Measurements from ENCODE around the gene STMP1.

The STMP1 gene

GRCh38 chr7:135704074-135704473, 41.8 kb downstream of the STMP1 start:
- DNase-seq: no peak

- DNase-seq: no peak
These were observed 42.4 kb downstream of the STMP1 start for GRCh38 chr7:135704698-135705097.

- no peak for DNase-seq
These were observed 43.9 kb downstream of the STMP1 start for GRCh38 chr7:135706038-135706742.

DNA sequence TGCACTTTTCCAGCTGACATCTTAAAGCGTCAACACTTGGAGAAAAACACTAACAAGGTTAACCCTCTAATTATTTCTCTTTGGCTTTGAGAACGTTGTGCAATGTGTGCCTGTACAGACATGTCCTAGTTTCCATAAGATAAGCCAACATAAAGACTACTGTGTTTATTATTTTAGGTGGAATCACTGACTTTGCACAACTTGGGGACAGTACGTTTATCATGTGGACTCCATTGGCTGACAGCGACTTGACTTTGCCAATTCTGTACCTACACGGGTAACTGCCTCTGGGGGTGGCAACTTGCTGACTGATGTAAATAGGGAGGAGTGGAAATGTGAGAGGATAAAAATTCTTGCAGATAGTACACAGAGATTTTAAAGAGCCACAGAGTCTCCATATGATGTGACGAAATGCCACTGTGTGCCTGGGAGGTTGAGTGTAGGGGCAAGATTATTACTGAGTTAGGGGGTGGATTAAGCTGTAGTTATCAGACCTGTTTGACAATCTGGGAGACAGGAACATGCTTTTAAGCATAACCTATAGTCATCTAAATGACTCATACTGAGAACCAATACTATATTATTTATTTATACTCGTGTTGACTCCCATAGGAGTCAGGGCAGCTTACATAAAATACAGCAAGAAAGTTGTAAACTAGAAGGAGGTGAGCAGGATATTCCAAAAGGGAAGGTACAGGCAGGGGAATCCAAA, 44.7 kb downstream of the STMP1 start:
- DNase-seq: no peak

- no peak for DNase-seq
These were observed 45.3 kb downstream of the STMP1 start for GRCh38 chr7:135707570-135707966.

DNA sequence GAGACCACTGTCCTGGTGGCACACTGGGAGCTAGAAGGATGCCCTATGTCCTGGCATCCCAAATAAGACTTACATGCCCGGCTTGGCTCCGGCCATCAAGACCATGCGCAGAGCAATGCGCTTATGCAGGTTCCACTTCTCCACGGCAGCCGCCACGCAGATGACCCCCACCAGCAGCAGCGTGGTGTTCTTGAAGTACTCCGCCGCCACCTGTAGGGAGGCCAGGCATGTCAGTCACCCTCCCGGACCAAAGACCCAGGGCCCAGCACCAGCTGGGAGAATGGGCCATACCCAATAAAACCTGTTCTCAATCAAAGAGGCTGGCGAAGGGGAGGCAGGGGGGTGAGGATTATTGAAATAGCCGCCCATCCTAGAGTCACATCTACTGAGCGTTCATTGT, 45.7 kb downstream of the STMP1 start:
- DNase-seq: no peak

- DNase-seq: no peak
These were observed 47.2 kb downstream of the STMP1 start for GRCh38 chr7:135709508-135709907.

GRCh38 chr7:135710417-135711138, 48.3 kb downstream of the STMP1 start:
- DNase-seq: no peak

DNA sequence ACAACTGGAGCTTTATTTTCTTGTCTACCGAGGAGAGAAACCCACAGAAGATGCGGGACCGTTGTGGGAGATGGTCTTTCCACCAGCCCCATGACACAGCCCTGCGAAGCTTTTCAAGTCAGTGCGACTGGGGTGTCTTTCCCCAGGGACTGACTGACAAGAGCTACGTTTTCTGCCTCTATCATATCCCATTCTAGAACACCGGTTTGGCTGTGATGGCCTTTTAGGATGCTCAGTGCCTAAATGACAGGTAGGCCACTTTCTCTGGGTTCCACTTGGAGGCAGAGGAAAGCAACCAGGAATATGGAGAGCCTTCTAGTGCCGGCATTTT, 48.8 kb downstream of the STMP1 start:
- DNase-seq: no peak

GRCh38 chr7:135712182-135712782, 50.0 kb downstream of the STMP1 start:
- no peak for DNase-seq

DNA sequence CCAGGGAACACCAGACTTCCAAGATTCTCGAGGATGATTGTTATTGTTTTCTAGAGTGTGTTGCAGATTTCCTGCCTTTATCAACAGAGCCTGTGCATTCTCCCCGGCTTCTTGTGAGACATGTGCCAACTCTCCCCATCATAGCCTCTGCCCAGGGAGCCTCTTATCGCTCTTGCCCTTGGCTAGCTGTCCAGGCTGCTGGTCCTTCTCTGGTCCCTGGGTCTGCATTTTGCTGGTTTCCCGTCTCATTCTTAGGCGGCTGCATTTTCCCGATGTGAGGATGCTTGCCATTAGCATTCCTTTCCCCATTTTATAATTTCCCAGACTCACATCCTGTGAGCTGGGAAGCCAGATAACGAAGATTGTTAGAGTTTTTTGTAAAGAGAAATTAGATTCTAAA, 50.5 kb downstream of the STMP1 start:
- DNase-seq: no peak

DNA sequence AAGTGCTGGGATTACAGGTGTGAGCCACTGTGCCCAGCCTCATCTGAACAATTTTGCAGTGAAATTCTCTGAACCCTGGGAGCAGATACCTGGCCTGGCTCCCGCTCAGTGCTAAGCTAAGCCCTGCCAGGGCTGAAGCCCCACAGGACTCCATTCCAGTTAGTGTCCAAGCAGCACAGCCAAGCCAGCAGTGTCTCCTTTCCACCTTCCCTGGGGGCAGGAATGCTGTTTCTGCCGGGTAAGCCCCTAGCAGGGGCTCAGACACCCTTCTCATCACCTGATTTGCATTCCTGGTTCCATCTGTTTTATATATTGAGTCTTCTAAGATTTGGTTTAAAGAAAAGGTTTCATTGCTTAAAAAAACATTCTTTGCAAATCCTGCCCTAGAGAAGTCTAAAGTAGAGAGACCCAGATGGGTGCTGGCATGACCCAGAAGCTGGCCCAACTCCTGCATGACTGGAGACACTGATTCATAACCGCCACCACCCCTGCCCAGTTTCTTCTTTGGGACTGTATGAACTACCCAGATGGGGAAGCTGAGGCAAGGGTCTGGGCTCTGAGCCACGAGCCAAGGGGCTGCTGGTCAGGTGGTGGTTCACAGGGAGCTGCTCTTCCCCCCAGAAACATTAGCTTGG, 51.6 kb downstream of the STMP1 start:
- DNase-seq: no peak

- DNase-seq: no peak
These were observed 52.3 kb downstream of the STMP1 start for GRCh38 chr7:135714534-135715009.

- no peak for DNase-seq
These were observed 52.8 kb downstream of the STMP1 start for GRCh38 chr7:135715055-135715522.

- DNase-seq: no peak
These were observed 53.4 kb downstream of the STMP1 start for GRCh38 chr7:135715673-135716072.

- DNase-seq: no peak
These were observed 54.4 kb downstream of the STMP1 start for GRCh38 chr7:135716677-135717238.

GRCh38 chr7:135717693-135718092, 55.4 kb downstream of the STMP1 start:
- no peak for DNase-seq

- no peak for DNase-seq
These were observed 55.9 kb downstream of the STMP1 start for GRCh38 chr7:135718219-135718618.

GRCh38 chr7:135718794-135719437, 56.6 kb downstream of the STMP1 start:
- DNase-seq: no peak

DNA sequence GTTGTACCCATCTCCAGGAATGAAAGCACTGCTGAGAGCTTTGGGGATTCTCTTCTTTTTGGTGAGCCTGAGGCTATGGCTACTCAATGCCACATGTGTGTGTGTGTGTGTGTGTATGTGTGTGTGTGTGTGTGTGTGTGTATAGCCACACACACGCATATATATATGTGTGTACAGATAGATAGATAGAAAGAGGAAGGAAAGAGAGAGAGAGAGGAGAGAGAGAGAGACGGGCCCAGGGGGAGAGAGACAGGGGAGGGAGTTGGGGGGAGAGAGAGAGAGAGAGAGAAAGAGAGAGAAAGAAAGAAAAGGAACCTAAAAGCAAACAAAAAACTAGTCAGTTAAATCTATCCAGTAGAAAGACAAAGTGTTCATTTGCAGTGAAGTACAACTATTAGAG, 57.4 kb downstream of the STMP1 start:
- no peak for DNase-seq

- no peak for DNase-seq
These were observed 59.0 kb downstream of the STMP1 start for GRCh38 chr7:135721198-135721820.

DNA sequence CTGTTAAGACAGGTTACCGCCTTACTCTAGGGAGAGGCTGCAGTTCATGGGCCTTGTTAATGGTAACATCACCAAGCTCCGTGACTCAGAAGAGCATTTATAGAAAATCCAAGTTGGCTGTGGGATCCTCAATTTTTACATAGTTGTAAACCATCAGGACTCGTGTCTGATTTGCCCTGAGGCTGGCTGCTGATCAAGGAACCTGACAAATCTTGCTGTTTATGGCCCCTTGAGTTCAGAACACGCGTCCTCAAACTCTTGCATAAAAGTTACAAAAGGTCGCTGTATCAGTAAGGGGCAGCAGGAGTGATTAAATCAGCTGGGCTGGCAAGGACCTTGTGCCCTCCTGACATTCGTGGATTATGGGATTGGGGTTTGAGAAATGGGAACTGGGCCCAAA, 61.1 kb downstream of the STMP1 start:
- DNase-seq: no peak
